Kidney (tissue), 14 donors: ENCODE measurements around the gene CLUH. TPM values are rescaled to one million over a fixed set of nuclear protein-coding genes. Genes with fewer than 3 reads are reported as not detected.

ENCODE experiments used
- DNase-seq, 5 donors: peaks; one replicate each; pipeline ENCODE4 v3.0.0-alpha.2; 2013 to 2020
- FAIRE-seq: peaks from 2 replicates; lab custom pipeline; 2012; peaks lifted over from hg19 to GRCh38; lab: Jason Lieb, UNC
- H3K27ac ChIP-seq, 2 donors: one replicate each; pipeline ENCODE4 v1.7.0; 2013; ENCODE audit warnings: low read depth in 2 of 2, low read length in 2 of 2, inconsistent platforms in 1 of 2
- H3K27me3 ChIP-seq: one replicate; pipeline ENCODE4 v1.7.1; 2013; ENCODE audit warnings: low read length, inconsistent platforms; ENCODE audit not compliant: control insufficient read depth, insufficient read depth
- H3K36me3 ChIP-seq, 3 donors: one replicate each; pipeline versions ENCODE4 v1.7.0 to v1.7.1; 2013; ENCODE audit warnings: low read length in 3 of 3, control low read depth in 1 of 3, inconsistent platforms in 1 of 3; ENCODE audit not compliant: insufficient read depth in 3 of 3, control insufficient read depth in 2 of 3
- H3K4me1 ChIP-seq, 3 donors: one replicate each; pipeline versions ENCODE4 v1.7.0 to v1.7.1; 2013; ENCODE audit warnings: low read length in 3 of 3, inconsistent platforms in 1 of 3, low read depth in 1 of 3; ENCODE audit not compliant: control insufficient read depth in 2 of 3, insufficient read depth in 2 of 3
- H3K4me3 ChIP-seq, 3 donors: one replicate each; pipeline versions ENCODE4 v1.7.0 to v1.8.1; 2013; ENCODE audit warnings: low read length in 3 of 3, control low read depth in 1 of 3, inconsistent platforms in 1 of 3
- H3K9ac ChIP-seq, 3 donors: one replicate each; pipeline versions ENCODE4 v1.7.0 to v1.7.1; 2013; ENCODE audit warnings: low read length in 3 of 3, control low read depth in 1 of 3, inconsistent platforms in 1 of 3
- H3K9me3 ChIP-seq, 3 donors: one replicate each; pipeline versions ENCODE4 v1.7.0 to v1.7.1; 2013; ENCODE audit warnings: low read length in 3 of 3, control low read depth in 1 of 3, inconsistent platforms in 1 of 3; ENCODE audit not compliant: control insufficient read depth in 2 of 3, insufficient read depth in 1 of 3
- intact Hi-C: fragments of 100-400 bp; cut with DNase I; formaldehyde crosslinking; loops from one replicate; pipeline ENCODE4 v1.11.1; 2022
- polyA plus RNA-seq: library from polyadenylated mRNA; stranded (reverse); fragments of 350-450 nt; fragmentation: Illumina TruSeq; extraction: RNeasy Lipid Tissue Mini Kit (QIAGEN cat#74804); gene quantifications from one replicate; pipeline ENCODE4 v1.2.3, GENCODE V29; 2014; ENCODE audit warnings: low read depth, low replicate concordance; ENCODE audit not compliant: insufficient read depth
- total RNA-seq: library from RNA; stranded (reverse); fragmentation: NEBNext Ultra II Directional; extraction: Animal tissue kit (Norgen Biotek cat#: 25700); gene quantifications from one replicate; pipeline ENCODE4 v1.2.1, GENCODE V29; 2021
- TF ChIP-seq, protein P1 (sequence below): IDR thresholded peaks from 3 replicates; pipeline ENCODE4 v1.5.1; 2012; ENCODE audit warnings: mild to moderate bottlenecking, moderate library complexity, borderline replicate concordance; ENCODE audit not compliant: insufficient read depth; ENCODE audit errors: extremely low read depth
- donor health status: control.
- donor health status: control.
- donor health status: control.
- donor health status: control.
- donor health status: control.
- donor health status: DM: yes; HTN: yes; CAD: no.
- donor health status: Normal renal cell carcinoma (clear cell type).

The CLUH gene
- total and polyA plus RNA-seq, 2 donors from 2014 or later, result 49.5 to 93.1 TPM

DNA sequence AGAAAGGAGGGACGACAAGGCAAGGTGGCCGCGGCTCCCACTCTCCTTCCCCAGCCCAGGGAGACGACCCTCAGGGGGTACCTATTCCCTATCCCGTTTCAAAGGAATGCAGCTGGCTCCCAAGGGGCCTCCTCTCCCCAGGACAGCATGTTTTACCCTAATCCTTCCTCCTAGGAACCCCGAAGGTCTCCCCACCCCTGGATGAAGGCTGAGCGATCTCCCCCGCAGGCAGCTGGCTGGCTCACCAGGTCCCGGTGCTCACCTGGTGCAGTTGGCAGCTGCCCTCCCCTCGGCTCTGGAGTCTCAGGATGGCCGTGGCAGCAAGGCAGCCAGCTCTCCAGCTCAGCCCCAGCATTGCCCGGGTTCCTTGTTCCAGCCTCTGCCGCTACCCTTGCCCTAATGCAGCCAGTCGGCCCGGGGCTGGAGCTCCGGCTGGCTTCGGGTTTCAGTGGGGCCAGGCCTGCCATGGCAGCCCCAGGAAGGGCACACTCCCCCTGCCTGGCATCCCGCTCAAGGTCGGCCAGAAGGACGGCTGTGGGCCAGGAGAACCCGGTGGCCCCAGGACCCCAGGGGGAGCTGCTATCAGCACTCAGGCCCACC lies 4.6 kb downstream of the CLUH start:
- TF ChIP-seq, protein P1, sequence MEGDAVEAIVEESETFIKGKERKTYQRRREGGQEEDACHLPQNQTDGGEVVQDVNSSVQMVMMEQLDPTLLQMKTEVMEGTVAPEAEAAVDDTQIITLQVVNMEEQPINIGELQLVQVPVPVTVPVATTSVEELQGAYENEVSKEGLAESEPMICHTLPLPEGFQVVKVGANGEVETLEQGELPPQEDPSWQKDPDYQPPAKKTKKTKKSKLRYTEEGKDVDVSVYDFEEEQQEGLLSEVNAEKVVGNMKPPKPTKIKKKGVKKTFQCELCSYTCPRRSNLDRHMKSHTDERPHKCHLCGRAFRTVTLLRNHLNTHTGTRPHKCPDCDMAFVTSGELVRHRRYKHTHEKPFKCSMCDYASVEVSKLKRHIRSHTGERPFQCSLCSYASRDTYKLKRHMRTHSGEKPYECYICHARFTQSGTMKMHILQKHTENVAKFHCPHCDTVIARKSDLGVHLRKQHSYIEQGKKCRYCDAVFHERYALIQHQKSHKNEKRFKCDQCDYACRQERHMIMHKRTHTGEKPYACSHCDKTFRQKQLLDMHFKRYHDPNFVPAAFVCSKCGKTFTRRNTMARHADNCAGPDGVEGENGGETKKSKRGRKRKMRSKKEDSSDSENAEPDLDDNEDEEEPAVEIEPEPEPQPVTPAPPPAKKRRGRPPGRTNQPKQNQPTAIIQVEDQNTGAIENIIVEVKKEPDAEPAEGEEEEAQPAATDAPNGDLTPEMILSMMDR, result no peak
- intact Hi-C loops, result no loop called here
- H3K9ac ChIP-seq, result peak overlapping the region in 1 of 3 donors; percentile 51
- H3K9me3 ChIP-seq, result no peaks in the 10 kb centered on the region
- FAIRE-seq, result no peak
- no peaks in the 10 kb centered on the region for H3K27me3 ChIP-seq
- peak overlapping the region in 1 of 3 donors; percentile 35 for H3K4me3 ChIP-seq
- peak overlapping the region; percentile 41 to 55 for H3K27ac ChIP-seq
- peaks cover 0 to 43% (median 19%) of the 10 kb centered on the region in 3 donors for H3K4me1 ChIP-seq
- H3K36me3 ChIP-seq, result peaks cover 0 to 16% (median 2%) of the 10 kb centered on the region in 3 donors
- peak in 1 of 5 donors; percentile 68 for DNase-seq

DNA sequence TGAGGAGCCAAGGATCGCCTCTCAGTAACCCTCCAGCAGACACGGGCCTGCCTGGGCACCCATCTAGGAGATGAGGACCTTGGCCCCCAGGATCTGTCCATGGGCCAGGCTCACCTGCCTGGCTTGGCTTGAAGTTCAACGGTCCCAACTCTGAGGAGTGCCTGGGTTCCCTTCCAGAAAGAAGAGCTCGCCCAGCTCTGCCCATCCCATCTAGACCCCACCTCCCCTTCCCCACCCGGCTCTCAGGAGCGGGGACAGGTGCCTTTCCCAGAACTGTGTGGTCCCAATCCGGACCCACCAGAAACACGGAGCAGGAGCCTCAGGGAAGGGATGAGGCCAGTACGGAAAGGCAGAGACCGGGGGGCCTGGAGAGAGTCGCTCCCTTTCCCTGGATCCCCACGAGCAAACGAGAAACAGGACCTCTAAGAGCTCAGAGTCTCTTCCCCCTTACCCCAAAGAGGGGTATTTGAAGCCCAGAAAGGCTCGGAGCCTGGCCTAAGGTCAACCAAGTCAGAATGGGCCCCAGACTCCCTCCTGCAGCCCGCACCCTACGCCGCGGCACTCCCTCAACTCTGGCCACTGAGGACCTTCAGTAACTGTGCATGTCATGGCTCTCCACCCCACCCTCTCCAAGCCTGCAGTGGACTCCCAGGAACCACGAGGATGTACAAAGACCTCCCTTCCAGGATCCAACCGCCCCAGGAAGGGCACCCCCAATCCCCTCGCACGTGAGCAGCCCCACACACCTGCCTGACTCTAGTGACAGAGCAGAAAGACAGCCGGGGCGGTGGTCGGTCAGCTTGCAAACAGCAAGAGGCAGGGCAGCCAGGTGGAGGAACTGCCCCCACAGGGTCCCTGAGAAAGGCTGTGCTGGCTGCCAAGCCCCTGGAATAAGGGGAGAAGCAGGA lies 5.4 kb downstream of the CLUH start:
- DNase-seq, result peak in 1 of 5 donors; percentile 63
- H3K9ac ChIP-seq, result peak overlapping the region in 1 of 3 donors; percentile 51
- H3K4me1 ChIP-seq, result peaks cover 0 to 41% (median 19%) of the 10 kb centered on the region in 3 donors
- peaks cover 0 to 23% (median 4%) of the 10 kb centered on the region in 3 donors for H3K36me3 ChIP-seq
- H3K27ac ChIP-seq, result no peak overlapping the region
- H3K27me3 ChIP-seq, result no peaks in the 10 kb centered on the region
- no peak overlapping the region for H3K4me3 ChIP-seq
- H3K9me3 ChIP-seq, result no peaks in the 10 kb centered on the region
- FAIRE-seq, result no peak
- intact Hi-C loops, result no loop called here
- TF ChIP-seq, protein P1, result no peak

DNA sequence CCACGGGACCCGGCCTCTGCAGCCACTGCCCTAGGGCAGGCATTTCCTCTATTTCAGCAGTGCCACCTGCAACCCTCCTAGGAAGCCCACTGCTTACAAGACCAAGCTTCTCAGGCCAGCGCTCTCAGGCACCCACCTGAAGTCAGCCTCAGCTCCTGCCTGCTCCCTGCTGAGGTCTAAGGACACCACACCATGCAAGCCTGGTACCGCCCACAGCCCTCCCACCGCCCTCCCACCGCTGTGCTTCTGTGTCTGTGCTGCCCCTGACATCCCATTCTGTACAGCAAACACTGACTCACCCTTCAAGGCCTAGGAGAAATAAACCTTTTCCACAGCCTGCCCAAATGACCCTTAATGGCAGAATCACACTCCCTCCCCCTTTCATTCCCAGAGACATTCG lies 6.3 kb downstream of the CLUH start:
- Histone ChIP-seq H3K27me3 (no peaks in the 10 kb centered on the region), H3K9ac (no peak overlapping the region), H3K36me3 (peaks cover 0 to 23% (median 8%) of the 10 kb centered on the region in 3 donors), H3K4me3 (no peak overlapping the region), H3K9me3 (no peaks in the 10 kb centered on the region), H3K4me1 (peaks cover 0 to 37% (median 15%) of the 10 kb centered on the region in 3 donors), H3K27ac (no peak overlapping the region)
- no peak for FAIRE-seq
- DNase-seq, result no peak
- intact Hi-C loops, result no loop called here
- TF ChIP-seq, protein P1, result no peak
